Mesenchymal stem cell (in vitro differentiated cells and primary cell): Measurements from ENCODE around the gene UBE2D2.

ENCODE experiments used
- DNase-seq: peaks from one replicate; pipeline ENCODE4 v3.0.0-alpha.2; 2013
- H2AFZ ChIP-seq: one replicate; pipeline ENCODE4 v1.6.1; 2013; ENCODE audit warnings: low read depth, mild to moderate bottlenecking, control low read depth, inconsistent platforms, low read length, moderate library complexity
- H2AK5ac ChIP-seq: 2 replicates; pipeline ENCODE4 v1.6.1; 2013; ENCODE audit warnings: low read length, moderate library complexity, mild to moderate bottlenecking, inconsistent platforms; ENCODE audit not compliant: severe bottlenecking
- H2BK120ac ChIP-seq: one replicate; pipeline ENCODE4 v1.6.1; 2013; ENCODE audit warnings: low read depth, mild to moderate bottlenecking, inconsistent platforms, low read length, moderate library complexity
- H2BK12ac ChIP-seq, 2 experiments: one replicate each; pipeline ENCODE4 v1.6.1; 2013; ENCODE audit warnings: inconsistent platforms in 2 of 2, low read length in 2 of 2, mild to moderate bottlenecking in 2 of 2, moderate library complexity in 2 of 2, control low read depth in 1 of 2
- H2BK15ac ChIP-seq: one replicate; pipeline ENCODE4 v1.6.1; 2013; ENCODE audit warnings: mild to moderate bottlenecking, low read depth, inconsistent platforms; ENCODE audit not compliant: poor library complexity, severe bottlenecking
- H2BK5ac ChIP-seq: 2 replicates; pipeline ENCODE4 v1.6.1; 2013; ENCODE audit warnings: low read depth, mild to moderate bottlenecking, low read length, control low read depth, inconsistent platforms; ENCODE audit not compliant: poor library complexity, severe bottlenecking
- H3K14ac ChIP-seq, 2 experiments: one replicate each; pipeline ENCODE4 v1.6.1; 2013; ENCODE audit warnings: inconsistent platforms in 2 of 2, low read length in 2 of 2, control low read depth in 1 of 2, mild to moderate bottlenecking in 1 of 2, moderate library complexity in 1 of 2
- H3K18ac ChIP-seq, 2 experiments: one replicate each; pipeline ENCODE4 v1.6.1; 2013; ENCODE audit warnings: inconsistent platforms in 2 of 2, low read length in 2 of 2, control low read depth in 1 of 2, low read depth in 1 of 2, mild to moderate bottlenecking in 1 of 2
- H3K23ac ChIP-seq, 2 experiments: one replicate each; pipeline ENCODE4 v1.6.1; 2013; ENCODE audit warnings: inconsistent platforms in 2 of 2, low read length in 2 of 2, mild to moderate bottlenecking in 2 of 2, moderate library complexity in 2 of 2, control low read depth in 1 of 2
- H3K27ac ChIP-seq: 2 replicates; pipeline ENCODE4 v1.5.1; 2013; ENCODE audit warnings: mild to moderate bottlenecking, moderate library complexity, low read length, control low read depth, inconsistent platforms; ENCODE audit not compliant: poor library complexity, severe bottlenecking
- H3K27me3 ChIP-seq, 2 experiments: 2 replicates each; pipeline versions ENCODE4 v1.6.1 to v1.7.0; 2013; ENCODE audit warnings: low read length in 2 of 2, mild to moderate bottlenecking in 2 of 2, moderate library complexity in 2 of 2, control low read depth in 1 of 2, inconsistent platforms in 1 of 2; ENCODE audit not compliant: control insufficient read depth in 1 of 2, insufficient read depth in 1 of 2
- H3K36me3 ChIP-seq, 2 experiments: 2 replicates each; pipeline versions ENCODE4 v1.6.1 to v1.7.0; 2013; ENCODE audit warnings: low read length in 2 of 2, control low read depth in 1 of 2, inconsistent platforms in 1 of 2, low read depth in 1 of 2, mild to moderate bottlenecking in 1 of 2; ENCODE audit not compliant: insufficient read depth in 2 of 2, control insufficient read depth in 1 of 2
- H3K4ac ChIP-seq, 2 experiments: one replicate each; pipeline ENCODE4 v1.6.1; 2013; ENCODE audit warnings: inconsistent platforms in 2 of 2, low read length in 2 of 2, mild to moderate bottlenecking in 2 of 2, moderate library complexity in 2 of 2, control low read depth in 1 of 2, low read depth in 1 of 2
- H3K4me1 ChIP-seq: 2 replicates; pipeline ENCODE4 v1.6.1; 2013; ENCODE audit warnings: low read depth, low read length, control low read depth; ENCODE audit not compliant: control insufficient read depth, insufficient read depth
- H3K4me2 ChIP-seq: 2 replicates; pipeline ENCODE4 v1.6.1; 2013; ENCODE audit warnings: low read length, mild to moderate bottlenecking, inconsistent platforms; ENCODE audit not compliant: poor library complexity, severe bottlenecking
- H3K4me3 ChIP-seq, 2 experiments: 2 replicates each; pipeline versions ENCODE4 v1.5.1 to v1.7.0; 2013; ENCODE audit warnings: low read length in 2 of 2, mild to moderate bottlenecking in 2 of 2, control low read depth in 1 of 2, low read depth in 1 of 2; ENCODE audit not compliant: insufficient read depth in 1 of 2
- H3K79me1 ChIP-seq: replicated peaks from 2 replicates; pipeline ENCODE4 v1.6.1; 2013; ENCODE audit warnings: mild to moderate bottlenecking, control low read depth, low read length, inconsistent platforms; ENCODE audit not compliant: poor library complexity, severe bottlenecking
- H3K9ac ChIP-seq: 2 replicates; pipeline ENCODE4 v1.7.0; 2013; ENCODE audit warnings: mild to moderate bottlenecking, low read length, moderate library complexity
- H3K9me3 ChIP-seq: 2 replicates; pipeline ENCODE4 v1.7.0; 2013; ENCODE audit warnings: mild to moderate bottlenecking, low read length; ENCODE audit not compliant: control insufficient read depth
- H4K8ac ChIP-seq: one replicate; pipeline ENCODE4 v1.6.1; 2013; ENCODE audit warnings: inconsistent platforms, mild to moderate bottlenecking, low read length, moderate library complexity
- H4K91ac ChIP-seq: one replicate; pipeline ENCODE4 v1.6.1; 2013; ENCODE audit warnings: mild to moderate bottlenecking, low read length, inconsistent platforms
- WGBS: methylation state at CpG from one replicate; pipeline ENCODE4 v1.1.7; 2013; ENCODE audit warnings: mixed read lengths; 5-methylcytosine and 5-hydroxymethylcytosine counted together

Gene UBE2D2

DNA sequence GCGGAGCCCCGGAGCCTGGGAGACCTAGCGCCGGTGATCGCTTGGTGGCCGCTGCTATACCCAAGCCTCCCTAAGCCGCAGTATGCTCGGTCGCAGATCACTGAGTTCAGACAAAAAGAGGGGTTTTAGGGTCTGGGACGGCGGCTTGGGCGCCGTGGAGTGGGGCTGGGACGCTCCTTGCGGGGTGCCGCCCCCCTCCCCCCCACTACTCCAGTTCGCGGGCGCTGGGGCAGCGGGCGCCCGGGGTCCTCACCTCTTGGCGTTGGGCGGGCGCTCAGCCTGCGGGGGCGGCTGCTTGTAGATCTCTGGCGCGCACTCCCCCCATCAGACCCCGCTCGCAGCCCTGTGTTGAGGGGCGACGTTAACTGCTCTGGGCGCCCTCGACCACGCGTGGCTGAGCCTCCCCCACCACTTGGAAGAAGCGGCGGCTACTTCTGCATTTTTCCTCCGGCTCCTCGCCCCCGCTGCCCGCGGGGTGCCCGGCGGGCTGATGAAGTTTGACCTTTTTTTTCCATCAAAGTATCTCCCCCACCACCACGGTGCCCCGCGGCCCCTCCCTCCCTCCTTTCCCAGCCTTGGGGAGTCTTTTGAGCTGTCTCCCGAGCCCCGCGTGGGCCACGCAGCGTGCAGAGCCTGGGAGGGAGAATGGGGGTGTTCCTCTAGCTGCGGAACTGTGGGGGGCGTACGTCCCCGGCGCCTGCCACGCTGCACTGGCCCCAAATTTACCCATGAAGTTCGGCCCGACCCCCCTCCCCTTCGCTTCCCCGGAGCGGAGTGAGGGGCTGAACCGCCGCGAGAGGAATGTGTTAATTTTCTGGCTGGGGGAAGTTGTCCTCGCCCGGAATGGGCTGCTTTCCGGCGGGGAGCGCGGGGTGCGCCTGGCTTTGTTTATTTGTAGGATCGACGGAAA is 88.2 kb downstream of the UBE2D2 start:
- Histone ChIP-seq H2BK12ac (peak overlapping the region in 1 of 2 experiments; percentile 73), H3K79me1 (peaks cover 11% of the 10 kb centered on the region), H3K4me2 (peak overlapping the region; percentile 52), H3K4me3 (peak overlapping the region; percentile 84 to 87), H2AFZ (no peak overlapping the region), H3K36me3 (peaks cover 0 to 15% of the 10 kb centered on the region in 2 experiments), H4K91ac (peak overlapping the region; percentile 35), H2BK15ac (peak overlapping the region; percentile 80), H3K18ac (peak overlapping the region; percentile 93 to 97), H2BK5ac (peak overlapping the region; percentile 67), H3K9ac (peak overlapping the region; percentile 92), H3K27ac (peak overlapping the region; percentile 92), H3K4ac (peak overlapping the region; percentile 35 to 84), H4K8ac (peak overlapping the region; percentile 61), H3K9me3 (no peaks in the 10 kb centered on the region), H2AK5ac (no peak overlapping the region), H3K4me1 (peaks cover 26% of the 10 kb centered on the region), H3K27me3 (peaks cover 0 to 9% of the 10 kb centered on the region in 2 experiments), H3K23ac (peak overlapping the region in 1 of 2 experiments; percentile 95), H2BK120ac (peak overlapping the region; percentile 85), H3K14ac (peak overlapping the region; percentile 62 to 82)
- under 1% methylated on average over 46 of the region's 77 CpGs for WGBS
- peak; percentile 43 for DNase-seq

GRCh38 chr5:139650031-139650688 is 89.0 kb downstream of the UBE2D2 start:
- Histone ChIP-seq H3K23ac (peak overlapping the region; percentile 10 to 18), H3K18ac (peak overlapping the region; percentile 93 to 97), H3K4me1 (peaks cover 33% of the 10 kb centered on the region), H3K36me3 (peaks cover 0 to 22% of the 10 kb centered on the region in 2 experiments), H3K14ac (peak overlapping the region in 1 of 2 experiments; percentile 83), H2BK120ac (peak overlapping the region; percentile 85), H3K27me3 (peaks cover 0 to 9% of the 10 kb centered on the region in 2 experiments), H3K4me3 (peak overlapping the region; percentile 84 to 87), H3K9ac (peak overlapping the region; percentile 92), H4K91ac (peak overlapping the region; percentile 77), H2BK15ac (peak overlapping the region; percentile 98), H3K9me3 (no peaks in the 10 kb centered on the region), H3K27ac (peak overlapping the region; percentile 92), H3K4me2 (peak overlapping the region; percentile 52), H2BK5ac (peak overlapping the region; percentile 67), H3K79me1 (peaks cover 8% of the 10 kb centered on the region), H2AFZ (no peak overlapping the region), H3K4ac (peak overlapping the region in 1 of 2 experiments; percentile 84), H2AK5ac (no peak overlapping the region), H4K8ac (peak overlapping the region; percentile 82), H2BK12ac (peak overlapping the region in 1 of 2 experiments; percentile 48)
- peak; percentile 59 for DNase-seq
- 1% methylated on average over 44 of the region's 48 CpGs for WGBS

- Histone ChIP-seq H3K23ac (no peak overlapping the region), H2AFZ (no peak overlapping the region), H3K9ac (peak overlapping the region; percentile 92), H4K8ac (peak overlapping the region; percentile 82), H3K4me2 (peak overlapping the region; percentile 52), H3K4me1 (peaks cover 38% of the 10 kb centered on the region), H3K4me3 (peak overlapping the region; percentile 84 to 87), H3K9me3 (no peaks in the 10 kb centered on the region), H3K79me1 (peaks cover 8% of the 10 kb centered on the region), H3K4ac (peak overlapping the region; percentile 56 to 84), H2BK12ac (peak overlapping the region; percentile 40 to 46), H2BK15ac (peak overlapping the region; percentile 57), H3K27ac (peak overlapping the region; percentile 92), H2BK5ac (peak overlapping the region; percentile 67), H3K18ac (peak overlapping the region; percentile 79 to 93), H2AK5ac (peak overlapping the region; percentile 63), H3K36me3 (peaks cover 0 to 22% of the 10 kb centered on the region in 2 experiments), H2BK120ac (peak overlapping the region; percentile 85), H4K91ac (peak overlapping the region; percentile 94), H3K27me3 (peaks cover 0 to 9% of the 10 kb centered on the region in 2 experiments), H3K14ac (peak overlapping the region; percentile 62 to 73)
- 5% methylated on average over 11 of the region's 13 CpGs for WGBS
- no peak for DNase-seq
Observed at GRCh38 chr5:139650689-139651042, 89.5 kb downstream of the UBE2D2 start.
